IMR-90 (cell line): Measurements from ENCODE around the gene NAGS. TPM values are rescaled to one million over a fixed set of nuclear protein-coding genes. Genes with fewer than 3 reads are reported as not detected.

ENCODE experiments used
- ATAC-seq: fragments of 200-7000 bp; cut with Tn5 transposase; 2 replicates; pipeline ENCODE4 v1.9.1; 2020; ENCODE audit warnings: low read depth, mild to moderate bottlenecking, moderate library complexity
- BruUV-seq: library from RNA; stranded (reverse); fragments of 400-500 nt; replicated peaks from 2 replicates; lab custom pipeline; 2021; lab: Mats Ljungman, UMichigan
- CTCF ChIA-PET: fragments of 300-600 bp; formaldehyde crosslinking; extraction: SDS; loops from one replicate; lab custom pipeline; 2021; ENCODE audit warnings: antibody characterized with exemption; lab: Yijun Ruan, JAX
- POLR2A ChIA-PET: fragments of 300-600 bp; sonication (Branson Sonifier 250); formaldehyde crosslinking; loops from one replicate; lab custom pipeline; 2022; ENCODE audit warnings: antibody characterized with exemption; ENCODE audit not compliant: unreplicated experiment; lab: Charles Lee
- DNase-seq: peaks from one replicate; pipeline ENCODE4 v3.0.0; 2013
- H2AFZ ChIP-seq: replicated peaks from 2 replicates; pipeline ENCODE3; 2013; ENCODE audit warnings: low read length, mild to moderate bottlenecking; ENCODE audit not compliant: poor library complexity
- H2AK5ac ChIP-seq: 2 replicates; pipeline ENCODE4 v1.6.1; 2013; ENCODE audit warnings: low read depth, low read length, inconsistent platforms
- H2AK9ac ChIP-seq: replicated peaks from 2 replicates; pipeline ENCODE3; 2013; ENCODE audit warnings: mild to moderate bottlenecking, low read depth, low read length, moderate library complexity; ENCODE audit not compliant: poor library complexity
- H2BK120ac ChIP-seq: 2 replicates; pipeline ENCODE4 v1.6.1; 2013; ENCODE audit warnings: low read depth, low read length, inconsistent platforms
- H2BK15ac ChIP-seq: 3 replicates; pipeline ENCODE4 v1.6.1; 2013; ENCODE audit warnings: low read depth, low read length, inconsistent platforms
- H2BK20ac ChIP-seq: 2 replicates; pipeline ENCODE4 v1.6.1; 2013; ENCODE audit warnings: low read depth, mild to moderate bottlenecking, inconsistent platforms, low read length, moderate library complexity
- H2BK5ac ChIP-seq: 2 replicates; pipeline ENCODE4 v1.6.1; 2013; ENCODE audit warnings: mild to moderate bottlenecking, low read depth, low read length, inconsistent platforms; ENCODE audit not compliant: poor library complexity, severe bottlenecking
- H3K14ac ChIP-seq: replicated peaks from 2 replicates; pipeline ENCODE4 v1.6.1; 2013; ENCODE audit warnings: low read depth, low read length, inconsistent platforms
- H3K18ac ChIP-seq: 2 replicates; pipeline ENCODE4 v1.6.1; 2013; ENCODE audit warnings: low read depth, low read length, control low read depth
- H3K23ac ChIP-seq: 2 replicates; pipeline ENCODE4 v1.6.1; 2013; ENCODE audit warnings: low read depth, low read length, inconsistent platforms
- H3K27ac ChIP-seq: 2 replicates; pipeline ENCODE4 v1.5.1; 2013; ENCODE audit warnings: mild to moderate bottlenecking, control low read depth, low read length; ENCODE audit not compliant: insufficient read depth
- H3K27me3 ChIP-seq: 2 replicates; pipeline ENCODE4 v1.6.1; 2013; ENCODE audit warnings: low read length; ENCODE audit not compliant: control insufficient read depth, insufficient read depth
- H3K36me3 ChIP-seq: 2 replicates; pipeline ENCODE4 v1.6.1; 2013; ENCODE audit warnings: low read length, mixed read lengths; ENCODE audit not compliant: control insufficient read depth, insufficient read depth
- H3K4ac ChIP-seq: 2 replicates; pipeline ENCODE4 v1.6.1; 2013; ENCODE audit warnings: low read depth, low read length, inconsistent platforms
- H3K4me1 ChIP-seq: 2 replicates; pipeline ENCODE4 v1.6.1; 2013; ENCODE audit warnings: low read length, mixed read lengths; ENCODE audit not compliant: control insufficient read depth, insufficient read depth
- H3K4me2 ChIP-seq: 2 replicates; pipeline ENCODE4 v1.6.1; 2013; ENCODE audit warnings: low read depth, mild to moderate bottlenecking, control low read depth, low read length, moderate library complexity
- H3K4me3 ChIP-seq: 2 replicates; pipeline ENCODE4 v1.5.1; 2013; ENCODE audit warnings: low read depth, mild to moderate bottlenecking, control low read depth, low read length, moderate library complexity; ENCODE audit not compliant: insufficient read depth
- H3K56ac ChIP-seq: 2 replicates; pipeline ENCODE4 v1.6.1; 2013; ENCODE audit warnings: low read length, inconsistent platforms; ENCODE audit not compliant: insufficient read depth; ENCODE audit errors: extremely low read depth
- H3K79me1 ChIP-seq, 2 experiments: 2 replicates each; pipeline ENCODE4 v1.6.1; 2013; ENCODE audit warnings: low read length in 2 of 2, inconsistent platforms in 1 of 2, low read depth in 1 of 2
- H3K9ac ChIP-seq: 2 replicates; pipeline ENCODE4 v1.6.1; 2013; ENCODE audit warnings: low read depth, low read length, control low read depth
- H3K9me1 ChIP-seq: 2 replicates; pipeline ENCODE4 v1.6.1; 2013; ENCODE audit warnings: low read length, inconsistent platforms; ENCODE audit not compliant: insufficient read depth
- H3K9me3 ChIP-seq: 2 replicates; pipeline ENCODE4 v1.6.1; 2013; ENCODE audit warnings: low read length; ENCODE audit not compliant: control insufficient read depth, insufficient read depth
- H4K20me1 ChIP-seq: 2 replicates; pipeline ENCODE4 v1.6.1; 2013; ENCODE audit warnings: low read length, inconsistent platforms; ENCODE audit not compliant: insufficient read depth
- H4K5ac ChIP-seq: 2 replicates; pipeline ENCODE4 v1.6.1; 2013; ENCODE audit warnings: mild to moderate bottlenecking, low read depth, low read length, control low read depth
- H4K8ac ChIP-seq, 2 experiments: 2 replicates each; pipeline ENCODE4 v1.6.1; 2013; ENCODE audit warnings: low read depth in 2 of 2, low read length in 2 of 2, control low read depth in 1 of 2, inconsistent platforms in 1 of 2
- H4K91ac ChIP-seq: 2 replicates; pipeline ENCODE4 v1.6.1; 2013; ENCODE audit warnings: low read depth, low read length, inconsistent platforms; ENCODE audit not compliant: insufficient read depth
- BHLHE40 ChIP-seq: fragments of 150-350 bp; IDR thresholded peaks from 2 replicates; pipeline ENCODE4 v1.6.1; 2016; ENCODE audit warnings: mild to moderate bottlenecking, low read depth, low read length
- NFE2L2 ChIP-seq: fragments of 150-350 bp; IDR thresholded peaks from 2 replicates; pipeline ENCODE4 v1.6.1; 2016; ENCODE audit warnings: low read depth, mild to moderate bottlenecking, low read length
- POLR2A ChIP-seq: IDR thresholded peaks from 2 replicates; pipeline ENCODE4 v1.6.1; 2012; ENCODE audit warnings: mild to moderate bottlenecking, low read depth, low read length
- RAD21 ChIP-seq: IDR thresholded peaks from 2 replicates; pipeline ENCODE4 v1.6.1; 2012; ENCODE audit warnings: low read length, improper control_type of control experiment
- WGBS, 2 experiments: methylation state at CpG; one replicate each; pipeline versions ENCODE4 v1.1.5 to v1.1.7; 2013; ENCODE audit warnings: missing lambda C conversion rate in 2 of 2; ENCODE audit not compliant: insufficient read length in 1 of 2; ENCODE audit errors: extremely low coverage in 2 of 2; 5-methylcytosine and 5-hydroxymethylcytosine counted together
- dilution Hi-C: fragments of 300-500 bp; cut with HindIII; formaldehyde crosslinking; loops from one replicate; pipeline ENCODE4 v1.14.3; 2018; ENCODE audit warnings: low sequenced_read_pairs; ENCODE audit not compliant: unreplicated experiment
- in situ Hi-C: fragments of 300-500 bp; cut with MboI; formaldehyde crosslinking; loops from 3 replicates; pipeline ENCODE4 v1.14.3; 2019; ENCODE audit warnings: low sequenced_read_pairs, inconsistent platforms, mixed read lengths
- intact Hi-C: fragments of 100-400 bp; cut with micrococcal nuclease; formaldehyde crosslinking; loops from 2 replicates; pipeline ENCODE4 v1.10.0; 2022
- polyA plus RNA-seq, 3 experiments: library from polyadenylated mRNA; depleted of rRNA; stranded (reverse); fragments of >200 nt; gene quantifications; 2 replicates each; pipeline ENCODE4 v1.2.3, GENCODE V29; 2012; ENCODE audit warnings: low replicate concordance in 1 of 3
- total RNA-seq: library from RNA; depleted of rRNA; stranded (reverse); fragments of >200 nt; gene quantifications from 2 replicates; pipeline ENCODE4 v1.2.3, GENCODE V29; 2012
- TF ChIP-seq, protein P1 (sequence below): conservative IDR thresholded peaks from 2 replicates; pipeline ENCODE4 v1.5.1; 2012; ENCODE audit warnings: mild to moderate bottlenecking, low read depth, low read length, improper control_type of control experiment

The NAGS gene
- total and polyA plus RNA-seq, 2 of the 4 experiments (the other 2 are of a cell fraction) = 0.54 to 0.99 TPM

- no peak for ATAC-seq
- no peak overlapping the region for H2BK20ac ChIP-seq
- no peaks in the 10 kb centered on the region for H3K4me1 ChIP-seq
- H2AK5ac ChIP-seq = no peak overlapping the region
- no peak for DNase-seq
- no peak overlapping the region for H4K8ac ChIP-seq
- no peak overlapping the region for H2BK120ac ChIP-seq
- intact Hi-C loops (no loop called here), in situ Hi-C loops (no loop called here), dilution Hi-C loops (no loop called here)
- H3K56ac ChIP-seq = no peak overlapping the region
- no peak overlapping the region for H3K4me3 ChIP-seq
- no peaks in the 10 kb centered on the region for H3K79me1 ChIP-seq
- no peaks in the 10 kb centered on the region for H3K36me3 ChIP-seq
- H3K9me1 ChIP-seq = no peaks in the 10 kb centered on the region
- H2BK15ac ChIP-seq = no peak overlapping the region
- H3K4me2 ChIP-seq = no peak overlapping the region
- no peak overlapping the region for H2BK5ac ChIP-seq
- H3K9ac ChIP-seq = no peak overlapping the region
- no peak overlapping the region for H3K4ac ChIP-seq
- TF ChIP-seq, protein P1, sequence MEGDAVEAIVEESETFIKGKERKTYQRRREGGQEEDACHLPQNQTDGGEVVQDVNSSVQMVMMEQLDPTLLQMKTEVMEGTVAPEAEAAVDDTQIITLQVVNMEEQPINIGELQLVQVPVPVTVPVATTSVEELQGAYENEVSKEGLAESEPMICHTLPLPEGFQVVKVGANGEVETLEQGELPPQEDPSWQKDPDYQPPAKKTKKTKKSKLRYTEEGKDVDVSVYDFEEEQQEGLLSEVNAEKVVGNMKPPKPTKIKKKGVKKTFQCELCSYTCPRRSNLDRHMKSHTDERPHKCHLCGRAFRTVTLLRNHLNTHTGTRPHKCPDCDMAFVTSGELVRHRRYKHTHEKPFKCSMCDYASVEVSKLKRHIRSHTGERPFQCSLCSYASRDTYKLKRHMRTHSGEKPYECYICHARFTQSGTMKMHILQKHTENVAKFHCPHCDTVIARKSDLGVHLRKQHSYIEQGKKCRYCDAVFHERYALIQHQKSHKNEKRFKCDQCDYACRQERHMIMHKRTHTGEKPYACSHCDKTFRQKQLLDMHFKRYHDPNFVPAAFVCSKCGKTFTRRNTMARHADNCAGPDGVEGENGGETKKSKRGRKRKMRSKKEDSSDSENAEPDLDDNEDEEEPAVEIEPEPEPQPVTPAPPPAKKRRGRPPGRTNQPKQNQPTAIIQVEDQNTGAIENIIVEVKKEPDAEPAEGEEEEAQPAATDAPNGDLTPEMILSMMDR = no peak
- no peak for TF ChIP-seq BHLHE40
- TF ChIP-seq NFE2L2 = no peak
- TF ChIP-seq POLR2A = no peak
- no peak for TF ChIP-seq RAD21
- H4K20me1 ChIP-seq = no peaks in the 10 kb centered on the region; the same call in 1 of the 2 replicates
- H3K23ac ChIP-seq = no peak overlapping the region
- POLR2A ChIA-PET = no interaction called here
- H2AK9ac ChIP-seq = no peak overlapping the region
- no peak overlapping the region for H4K91ac ChIP-seq
- no peak overlapping the region for H3K14ac ChIP-seq
- no peak overlapping the region for H3K18ac ChIP-seq
- no CpG with 5 or more reads among the region's 3 CpGs for WGBS, 2 experiments
- H3K9me3 ChIP-seq = no peaks in the 10 kb centered on the region
- H3K27ac ChIP-seq = no peak overlapping the region
- H4K5ac ChIP-seq = no peak overlapping the region
- H2AFZ ChIP-seq = no peak overlapping the region
- no TSS peak for BruUV-seq
- CTCF ChIA-PET = no interaction called here
- H3K27me3 ChIP-seq = peaks cover 36% of the 10 kb centered on the region
Observed at GRCh38 chr17:43966276-43966675, 38.1 kb upstream of the NAGS start.
